WERI-Rb-1 (cell line): ENCODE measurements around the gene C2CD2.
"Not testable (repeated sequence)": the region's sequence is repeated elsewhere in the genome, so short reads cannot be mapped to it uniquely, and the experiment has no call there.

Experiments used
- DNase-seq: peaks from one replicate; pipeline ENCODE4 v3.0.0-alpha.2; 2020
- H3K27ac ChIP-seq: fragments of 250-450 bp; sonication (Bioruptor Pico); 2 replicates; pipeline ENCODE4 v1.5.1; 2020; ENCODE audit warnings: mild to moderate bottlenecking, moderate library complexity
- H3K27me3 ChIP-seq: fragments of 250-450 bp; sonication (Bioruptor Pico); 2 replicates; pipeline ENCODE4 v1.5.1; 2021; ENCODE audit warnings: mild to moderate bottlenecking, low read depth, moderate library complexity; ENCODE audit not compliant: insufficient read depth, severe bottlenecking
- H3K36me3 ChIP-seq: fragments of 250-450 bp; sonication (Bioruptor Pico); 2 replicates; pipeline ENCODE4 v1.5.1; 2020; ENCODE audit warnings: mild to moderate bottlenecking, moderate library complexity
- H3K4me3 ChIP-seq: 2 replicates; pipeline ENCODE4 v1.5.1; 2011; ENCODE audit warnings: low read depth, mild to moderate bottlenecking, control low read depth, low read length
- H3K9me3 ChIP-seq: fragments of 250-450 bp; sonication (Bioruptor Pico); 2 replicates; pipeline ENCODE4 v1.5.1; 2021; ENCODE audit warnings: mild to moderate bottlenecking, moderate library complexity; ENCODE audit not compliant: severe bottlenecking
- TF ChIP-seq, protein P1 (sequence below): IDR thresholded peaks from 2 replicates; pipeline ENCODE4 v1.5.1; 2011; ENCODE audit warnings: low read depth, mild to moderate bottlenecking, control low read depth, inconsistent platforms, low read length

C2CD2 gene

DNA sequence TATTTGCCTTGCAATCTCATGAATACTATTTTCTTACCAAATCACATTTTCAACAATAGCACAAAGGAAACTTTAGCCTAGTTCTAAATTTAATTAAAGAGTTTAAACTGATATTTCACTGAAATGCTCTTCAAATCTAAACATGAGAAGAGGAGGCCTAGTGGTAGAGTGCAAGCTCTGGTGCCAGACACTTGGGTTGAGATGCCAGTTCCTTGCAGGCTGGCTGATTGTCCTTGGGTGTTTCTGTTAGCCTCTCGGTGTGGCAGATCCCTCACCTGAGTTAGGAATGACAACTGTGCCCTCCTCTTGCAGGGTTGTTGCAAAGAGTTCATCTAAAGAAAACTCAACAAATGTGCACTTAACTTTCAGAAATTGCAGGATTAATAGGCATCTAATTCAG lies 43.8 kb upstream of the C2CD2 start:
- Histone ChIP-seq H3K27me3 (no peaks in the 10 kb centered on the region), H3K9me3 (peaks cover 15% of the 10 kb centered on the region), H3K4me3 (no peak overlapping the region), H3K36me3 (peaks cover 93% of the 10 kb centered on the region), H3K27ac (no peak overlapping the region)
- TF ChIP-seq, protein P1, sequence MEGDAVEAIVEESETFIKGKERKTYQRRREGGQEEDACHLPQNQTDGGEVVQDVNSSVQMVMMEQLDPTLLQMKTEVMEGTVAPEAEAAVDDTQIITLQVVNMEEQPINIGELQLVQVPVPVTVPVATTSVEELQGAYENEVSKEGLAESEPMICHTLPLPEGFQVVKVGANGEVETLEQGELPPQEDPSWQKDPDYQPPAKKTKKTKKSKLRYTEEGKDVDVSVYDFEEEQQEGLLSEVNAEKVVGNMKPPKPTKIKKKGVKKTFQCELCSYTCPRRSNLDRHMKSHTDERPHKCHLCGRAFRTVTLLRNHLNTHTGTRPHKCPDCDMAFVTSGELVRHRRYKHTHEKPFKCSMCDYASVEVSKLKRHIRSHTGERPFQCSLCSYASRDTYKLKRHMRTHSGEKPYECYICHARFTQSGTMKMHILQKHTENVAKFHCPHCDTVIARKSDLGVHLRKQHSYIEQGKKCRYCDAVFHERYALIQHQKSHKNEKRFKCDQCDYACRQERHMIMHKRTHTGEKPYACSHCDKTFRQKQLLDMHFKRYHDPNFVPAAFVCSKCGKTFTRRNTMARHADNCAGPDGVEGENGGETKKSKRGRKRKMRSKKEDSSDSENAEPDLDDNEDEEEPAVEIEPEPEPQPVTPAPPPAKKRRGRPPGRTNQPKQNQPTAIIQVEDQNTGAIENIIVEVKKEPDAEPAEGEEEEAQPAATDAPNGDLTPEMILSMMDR = no peak
- no peak for DNase-seq

GRCh38 chr21:41995577-41995976 lies 41.8 kb upstream of the C2CD2 start:
- TF ChIP-seq, protein P1 = no peak
- Histone ChIP-seq H3K27ac (no peak overlapping the region), H3K36me3 (peaks cover 93% of the 10 kb centered on the region), H3K27me3 (no peaks in the 10 kb centered on the region), H3K4me3 (no peak overlapping the region), H3K9me3 (peaks cover 15% of the 10 kb centered on the region)
- no peak for DNase-seq

GRCh38 chr21:41994613-41995012 lies 40.8 kb upstream of the C2CD2 start:
- H3K27me3 ChIP-seq, H3K27ac ChIP-seq, H3K4me3 ChIP-seq, DNase-seq: not testable (repeated sequence)
- peaks cover 91% of the 10 kb centered on the region for H3K36me3 ChIP-seq
- peaks cover 15% of the 10 kb centered on the region for H3K9me3 ChIP-seq

DNA sequence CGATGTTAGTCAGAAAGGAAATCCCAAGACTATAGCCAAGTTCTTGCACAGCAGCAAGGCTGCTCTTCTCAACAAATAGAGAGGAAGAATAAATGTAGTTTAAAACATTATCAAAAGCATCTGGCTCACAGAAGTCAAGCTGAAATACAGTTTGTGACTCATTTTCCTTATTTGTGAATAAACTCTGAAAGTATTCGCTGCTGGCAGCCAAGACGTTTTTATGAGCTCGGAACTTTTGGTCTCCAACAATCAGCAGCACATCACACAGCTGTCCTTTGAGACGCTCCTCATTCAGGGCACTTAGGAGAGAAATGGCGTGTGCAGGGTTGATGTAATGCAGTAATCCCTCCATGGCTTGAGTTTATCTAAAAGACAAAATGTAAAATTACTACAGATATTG lies 39.9 kb upstream of the C2CD2 start:
- no peak for DNase-seq
- H3K27me3 ChIP-seq = no peaks in the 10 kb centered on the region
- no peak overlapping the region for H3K27ac ChIP-seq
- TF ChIP-seq, protein P1 = no peak
- H3K36me3 ChIP-seq = peaks cover 84% of the 10 kb centered on the region
- peaks cover 15% of the 10 kb centered on the region for H3K9me3 ChIP-seq
- no peak overlapping the region for H3K4me3 ChIP-seq

GRCh38 chr21:41992576-41992975 lies 38.8 kb upstream of the C2CD2 start:
- H3K36me3 ChIP-seq = peaks cover 78% of the 10 kb centered on the region
- no peak overlapping the region for H3K27ac ChIP-seq
- no peaks in the 10 kb centered on the region for H3K27me3 ChIP-seq
- TF ChIP-seq, protein P1 = no peak
- peaks cover 13% of the 10 kb centered on the region for H3K9me3 ChIP-seq
- no peak overlapping the region for H3K4me3 ChIP-seq
- DNase-seq = no peak

- Histone ChIP-seq H3K4me3 (no peak overlapping the region), H3K27me3 (no peaks in the 10 kb centered on the region), H3K27ac (no peak overlapping the region), H3K36me3 (peaks cover 68% of the 10 kb centered on the region), H3K9me3 (peaks cover 12% of the 10 kb centered on the region)
- no peak for DNase-seq
- TF ChIP-seq, protein P1 = no peak
These were observed 37.8 kb upstream of the C2CD2 start for GRCh38 chr21:41991659-41992058.
